Muscle layer of duodenum (tissue), 2 donors: ENCODE measurements around the gene HHAT.

Source experiments
- H3K27ac ChIP-seq: one replicate; pipeline ENCODE4 v1.7.0; 2013; ENCODE audit warnings: mild to moderate bottlenecking, low read length
- H3K27me3 ChIP-seq: one replicate; pipeline ENCODE4 v1.7.0; 2013; ENCODE audit warnings: low read depth, mild to moderate bottlenecking, control low read depth, low read length
- H3K36me3 ChIP-seq, 2 donors: one replicate each; pipeline ENCODE4 v1.7.0; 2013; ENCODE audit warnings: low read length in 2 of 2, control low read depth in 1 of 2, mild to moderate bottlenecking in 1 of 2; ENCODE audit not compliant: insufficient read depth in 2 of 2, control insufficient read depth in 1 of 2
- H3K4me1 ChIP-seq, 2 donors: one replicate each; pipeline ENCODE4 v1.7.0; 2013; ENCODE audit warnings: low read length in 2 of 2, mild to moderate bottlenecking in 2 of 2, control low read depth in 1 of 2, moderate library complexity in 1 of 2; ENCODE audit not compliant: insufficient read depth in 2 of 2, control insufficient read depth in 1 of 2
- H3K4me3 ChIP-seq, 2 donors: one replicate each; pipeline ENCODE4 v1.7.0; 2013; ENCODE audit warnings: low read length in 2 of 2, low read depth in 1 of 2, mild to moderate bottlenecking in 1 of 2
- H3K9me3 ChIP-seq, 2 donors: one replicate each; pipeline ENCODE4 v1.7.0; 2013; ENCODE audit warnings: low read length in 2 of 2, control low read depth in 1 of 2, mild to moderate bottlenecking in 1 of 2; ENCODE audit not compliant: control insufficient read depth in 1 of 2
- donor health status: healthy.

HHAT gene

DNA sequence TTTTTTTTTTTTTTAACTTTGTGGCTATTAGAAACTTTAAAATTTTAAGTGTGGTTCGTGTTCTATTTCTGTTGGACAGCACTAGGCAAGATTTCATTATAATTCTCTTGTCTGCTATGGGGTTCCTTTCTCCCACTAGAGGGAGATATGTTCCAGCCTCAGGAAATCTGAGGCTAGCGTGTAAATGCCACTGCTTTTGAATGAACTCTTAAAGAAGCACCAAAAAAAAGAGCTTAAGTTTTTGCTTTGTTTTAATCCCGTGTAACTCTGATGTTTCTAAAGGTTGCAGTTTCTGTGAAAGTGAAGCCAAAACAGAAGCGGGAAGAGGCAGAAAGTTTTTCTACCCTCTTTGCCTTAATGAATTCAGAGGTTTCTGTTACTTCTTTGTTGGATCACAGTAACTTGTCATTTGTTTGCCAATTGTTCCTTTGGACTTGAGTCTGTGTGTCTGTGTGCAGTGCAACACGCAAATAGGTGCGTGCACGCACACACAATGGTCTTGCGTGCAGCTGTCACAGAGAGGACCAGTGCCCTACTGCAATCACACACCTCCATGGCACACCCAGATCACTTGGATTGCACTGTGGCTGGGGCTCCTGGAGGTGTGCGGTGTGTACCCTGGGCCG lies 32.3 kb downstream of the HHAT start:
- H3K36me3 ChIP-seq: no peaks in the 10 kb centered on the region
- H3K4me3 ChIP-seq: no peak overlapping the region
- no peaks in the 10 kb centered on the region for H3K27me3 ChIP-seq
- peaks cover 8 to 25% of the 10 kb centered on the region in 2 donors for H3K4me1 ChIP-seq
- H3K9me3 ChIP-seq: no peaks in the 10 kb centered on the region
- H3K27ac ChIP-seq: no peak overlapping the region

DNA sequence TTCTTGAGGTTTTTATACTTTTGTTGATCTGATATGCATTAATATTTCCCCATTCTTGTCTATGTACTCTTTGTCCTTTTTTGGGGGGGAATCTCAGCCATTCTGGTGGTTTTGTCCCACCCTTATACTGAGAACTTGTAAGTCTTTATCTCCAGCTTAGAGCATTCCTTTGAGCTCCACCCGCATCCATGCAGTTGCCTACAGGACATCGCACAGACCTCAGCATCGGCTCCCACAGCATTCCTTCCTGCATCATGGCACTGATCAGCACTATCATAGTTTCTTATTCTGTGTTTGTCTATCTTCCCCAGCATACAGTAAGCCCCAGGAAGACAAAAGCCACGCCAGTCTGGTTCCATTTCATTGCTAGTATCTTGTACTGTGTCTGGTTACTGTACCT lies 33.0 kb downstream of the HHAT start:
- Histone ChIP-seq H3K4me1 (peaks cover 8 to 25% of the 10 kb centered on the region in 2 donors), H3K27ac (no peak overlapping the region), H3K4me3 (no peak overlapping the region), H3K36me3 (no peaks in the 10 kb centered on the region), H3K27me3 (no peaks in the 10 kb centered on the region), H3K9me3 (no peaks in the 10 kb centered on the region)

DNA sequence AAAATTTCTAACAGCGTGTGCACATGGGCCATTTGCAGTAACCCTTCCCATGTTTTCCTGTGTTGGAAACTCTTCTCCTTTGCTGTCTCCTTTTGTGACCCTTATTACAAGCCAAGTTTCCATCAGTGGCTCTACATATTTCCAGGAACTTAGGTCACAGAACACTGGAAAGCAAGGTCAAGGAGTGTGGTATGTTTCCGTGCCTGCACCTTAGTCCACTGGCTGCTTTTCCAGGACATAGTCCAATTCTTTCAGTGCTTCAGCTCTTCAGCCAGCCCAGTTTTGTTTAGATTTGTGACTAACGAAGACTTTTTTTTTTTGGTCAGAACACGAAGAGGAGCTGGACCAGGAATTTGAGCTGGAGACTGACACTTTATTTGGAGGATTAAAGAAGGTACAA lies 33.8 kb downstream of the HHAT start:
- no peaks in the 10 kb centered on the region for H3K27me3 ChIP-seq
- H3K36me3 ChIP-seq: no peaks in the 10 kb centered on the region
- H3K27ac ChIP-seq: peak overlapping the region; percentile 45
- H3K9me3 ChIP-seq: no peaks in the 10 kb centered on the region
- peaks cover 8 to 25% of the 10 kb centered on the region in 2 donors for H3K4me1 ChIP-seq
- H3K4me3 ChIP-seq: no peak overlapping the region

DNA sequence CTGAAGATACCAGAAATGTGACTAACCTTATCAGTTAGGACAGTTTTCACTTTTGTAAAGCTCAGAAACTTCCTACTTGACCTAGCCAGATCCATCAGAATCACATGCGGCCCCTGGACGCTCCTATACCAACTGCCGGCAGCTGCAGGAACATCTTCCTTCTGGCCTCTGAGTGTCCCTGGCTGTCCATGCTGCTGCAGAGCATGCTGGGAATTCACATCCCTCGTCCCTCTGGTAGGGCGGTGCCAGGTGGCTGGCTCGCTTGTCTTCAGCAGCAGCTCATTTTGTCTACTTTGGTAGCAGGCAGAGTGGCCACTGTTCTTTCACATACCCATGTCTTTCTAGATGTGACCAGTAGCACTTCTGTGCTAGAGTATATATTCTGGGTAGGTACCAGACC lies 34.4 kb downstream of the HHAT start:
- Histone ChIP-seq H3K27ac (peak overlapping the region; percentile 45), H3K9me3 (no peaks in the 10 kb centered on the region), H3K4me3 (no peak overlapping the region)

DNA sequence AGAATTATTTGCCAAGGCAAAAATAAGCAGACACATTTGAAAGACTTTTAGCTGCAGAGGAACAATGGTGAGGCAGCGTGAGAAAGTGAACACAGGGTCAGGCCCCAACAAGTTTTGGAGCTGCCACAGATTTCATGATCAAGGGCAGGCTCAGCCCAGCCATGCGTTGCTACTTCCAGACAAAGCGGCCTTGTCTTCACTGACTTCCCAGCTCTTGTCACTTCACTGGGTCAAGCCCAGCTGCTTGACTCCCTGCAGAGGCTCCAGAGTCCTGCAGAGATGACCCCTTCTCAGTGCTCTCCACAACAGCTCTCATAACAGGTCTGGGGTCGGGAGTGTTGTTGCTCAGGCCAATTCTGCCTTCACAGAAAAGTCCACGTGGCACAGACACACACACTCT lies 35.8 kb downstream of the HHAT start:
- no peak overlapping the region for H3K4me3 ChIP-seq
- no peak overlapping the region for H3K27ac ChIP-seq
- no peaks in the 10 kb centered on the region for H3K9me3 ChIP-seq
- no peaks in the 10 kb centered on the region for H3K36me3 ChIP-seq
- peaks cover 8 to 25% of the 10 kb centered on the region in 2 donors for H3K4me1 ChIP-seq
- no peaks in the 10 kb centered on the region for H3K27me3 ChIP-seq

More for the DNA sequence above, 34.4 kb downstream of the HHAT start:
- Histone ChIP-seq H3K27me3 (no peaks in the 10 kb centered on the region), H3K4me1 (peaks cover 8 to 25% of the 10 kb centered on the region in 2 donors), H3K36me3 (no peaks in the 10 kb centered on the region)

DNA sequence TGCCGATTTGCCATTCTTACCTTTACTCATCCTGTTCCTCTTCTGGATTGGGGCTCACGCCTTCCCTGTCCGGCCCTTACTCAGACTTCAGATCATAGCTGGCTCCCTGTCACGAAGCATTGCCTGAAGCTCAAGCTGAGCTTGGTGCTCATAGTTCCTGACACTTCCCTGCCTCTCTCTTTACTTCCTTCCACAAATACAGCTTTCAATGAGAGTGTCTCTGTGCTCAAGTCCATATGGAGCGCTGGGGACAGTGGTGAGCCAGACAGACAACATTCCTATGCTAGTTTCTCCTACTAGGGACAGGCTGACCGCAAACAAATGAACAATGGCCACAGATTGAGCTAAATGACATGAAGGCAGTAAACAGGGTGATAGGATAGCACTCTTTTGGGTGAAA lies 38.1 kb downstream of the HHAT start:
- Histone ChIP-seq H3K9me3 (no peaks in the 10 kb centered on the region), H3K36me3 (no peaks in the 10 kb centered on the region), H3K27ac (no peak overlapping the region), H3K27me3 (no peaks in the 10 kb centered on the region), H3K4me1 (peaks cover 8 to 19% of the 10 kb centered on the region in 2 donors), H3K4me3 (no peak overlapping the region)

DNA sequence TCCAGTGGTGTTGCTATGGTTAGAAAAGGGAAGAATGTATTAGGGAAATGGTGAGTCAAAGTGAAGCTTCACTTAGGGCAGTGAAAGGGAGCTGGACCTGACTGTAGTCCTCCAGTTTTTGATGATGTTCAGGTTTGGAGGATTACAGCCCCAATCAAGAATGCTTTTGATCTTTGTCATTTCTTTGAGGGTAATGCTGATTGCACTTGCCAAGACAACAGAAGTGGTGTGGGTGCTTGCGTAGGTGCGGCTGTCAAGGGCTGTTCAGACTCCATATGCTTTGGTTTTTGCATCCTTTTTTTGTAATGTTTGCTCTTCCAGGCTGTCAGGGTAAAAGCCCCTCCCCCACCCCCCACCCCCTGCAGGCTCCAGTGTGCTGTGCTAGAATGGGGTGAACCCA lies 38.9 kb downstream of the HHAT start:
- Histone ChIP-seq H3K27ac (no peak overlapping the region), H3K4me1 (peaks cover 8 to 14% of the 10 kb centered on the region in 2 donors), H3K36me3 (no peaks in the 10 kb centered on the region), H3K27me3 (no peaks in the 10 kb centered on the region), H3K9me3 (no peaks in the 10 kb centered on the region), H3K4me3 (no peak overlapping the region)

DNA sequence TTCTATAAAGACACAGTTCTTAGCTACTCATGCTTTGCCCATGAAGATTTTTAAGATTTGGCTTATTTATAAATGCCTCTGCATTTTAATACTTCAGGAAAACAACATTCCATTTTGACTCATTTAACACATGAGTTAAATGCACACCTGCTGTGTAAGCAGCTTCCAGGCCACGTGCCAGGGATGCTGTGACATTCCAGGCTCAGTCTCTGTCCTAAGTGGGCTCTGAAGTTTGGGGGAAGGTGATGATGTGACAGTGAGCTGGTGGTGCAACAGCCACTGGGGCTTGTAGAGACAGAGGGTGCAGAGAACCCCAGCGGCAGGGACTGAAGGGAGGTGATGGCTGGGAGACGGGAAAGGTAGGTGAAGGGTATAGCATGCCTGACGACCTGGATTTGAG lies 40.7 kb downstream of the HHAT start:
- Histone ChIP-seq H3K9me3 (no peaks in the 10 kb centered on the region), H3K36me3 (peaks cover 0 to 4% of the 10 kb centered on the region in 2 donors), H3K27me3 (no peaks in the 10 kb centered on the region), H3K27ac (no peak overlapping the region), H3K4me1 (peaks cover 0 to 4% of the 10 kb centered on the region in 2 donors), H3K4me3 (no peak overlapping the region)

DNA sequence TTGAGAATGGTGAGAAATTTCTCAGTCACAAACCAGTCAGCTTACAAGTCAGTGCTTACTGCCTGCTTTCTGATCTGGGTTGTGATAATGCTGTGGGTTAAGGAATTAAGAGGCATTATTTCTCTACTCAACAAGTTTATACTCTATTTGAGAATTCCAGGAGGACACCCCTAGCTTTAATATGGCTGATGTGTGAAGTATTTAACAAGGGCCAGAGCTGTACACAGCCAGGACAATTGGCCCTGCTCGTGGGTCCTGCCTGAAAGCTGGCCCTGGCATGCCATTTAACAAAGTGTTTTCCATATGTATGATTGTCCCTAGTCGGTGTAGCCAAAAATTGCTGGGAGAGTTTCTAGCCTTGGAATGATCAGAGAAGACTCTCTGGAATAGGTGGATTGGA lies 43.2 kb downstream of the HHAT start:
- no peak overlapping the region for H3K4me3 ChIP-seq
- H3K9me3 ChIP-seq: no peaks in the 10 kb centered on the region
- H3K27ac ChIP-seq: no peak overlapping the region
- H3K27me3 ChIP-seq: no peaks in the 10 kb centered on the region
- H3K36me3 ChIP-seq: peaks cover 0 to 4% of the 10 kb centered on the region in 2 donors
- no peaks in the 10 kb centered on the region for H3K4me1 ChIP-seq

DNA sequence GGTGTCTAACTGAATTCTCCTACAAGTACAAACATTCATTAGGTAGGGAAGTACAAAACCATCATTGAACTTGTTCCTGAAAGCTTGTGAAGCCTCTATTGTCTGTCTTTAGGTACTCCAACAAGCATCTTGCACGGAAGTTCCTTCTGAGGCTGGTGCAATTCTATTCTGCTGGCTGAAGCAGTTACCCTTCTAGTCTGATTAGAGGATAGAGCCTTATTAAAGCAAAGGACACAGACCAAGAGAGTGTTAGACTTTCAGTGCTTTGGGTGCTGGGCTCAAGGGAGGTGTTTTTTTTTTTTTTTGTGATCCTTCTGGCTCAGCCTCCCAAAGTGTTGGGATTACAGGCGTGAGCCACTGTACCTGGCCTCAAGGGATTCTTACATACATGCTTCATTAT lies 43.8 kb downstream of the HHAT start:
- no peaks in the 10 kb centered on the region for H3K9me3 ChIP-seq
- no peaks in the 10 kb centered on the region for H3K27me3 ChIP-seq
- no peak overlapping the region for H3K27ac ChIP-seq
- H3K4me3 ChIP-seq: no peak overlapping the region
- peaks cover 0 to 1% of the 10 kb centered on the region in 2 donors for H3K4me1 ChIP-seq
- peaks cover 0 to 4% of the 10 kb centered on the region in 2 donors for H3K36me3 ChIP-seq

DNA sequence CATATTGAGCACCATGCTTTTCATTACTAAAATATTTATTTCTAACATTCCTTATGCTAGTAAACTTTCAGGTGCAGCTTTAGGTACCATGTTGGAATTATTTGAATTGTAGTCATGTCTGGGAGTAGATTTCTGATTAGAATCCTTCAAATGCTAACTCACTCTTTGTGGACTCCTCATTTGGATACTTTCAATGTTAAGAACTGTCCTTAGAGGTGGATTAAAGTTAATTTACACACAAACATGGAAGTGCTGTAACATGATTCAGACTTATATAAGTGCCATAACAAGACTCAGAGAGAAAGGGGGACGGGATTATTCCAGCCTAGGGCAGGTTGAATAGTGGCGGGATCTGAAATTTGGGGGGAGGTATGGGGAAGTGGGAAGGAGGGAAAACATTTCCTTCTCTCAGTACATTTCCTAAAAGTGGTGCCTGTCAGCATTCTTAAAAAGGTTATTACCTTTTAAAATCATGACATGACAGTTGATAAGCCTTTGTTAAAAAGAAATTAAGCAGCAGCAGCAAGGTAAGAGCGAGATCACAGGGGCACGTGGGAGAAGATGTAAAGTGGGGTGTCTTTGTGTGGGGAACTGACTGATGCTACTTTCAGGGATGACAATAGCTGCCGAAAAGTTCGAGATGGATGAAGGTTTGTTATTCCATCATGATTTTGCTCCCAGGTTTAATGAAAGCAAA lies 44.4 kb downstream of the HHAT start:
- H3K4me3 ChIP-seq: no peak overlapping the region
- H3K27ac ChIP-seq: no peak overlapping the region
- no peaks in the 10 kb centered on the region for H3K9me3 ChIP-seq
- peaks cover 0 to 4% of the 10 kb centered on the region in 2 donors for H3K36me3 ChIP-seq
- H3K27me3 ChIP-seq: no peaks in the 10 kb centered on the region
- H3K4me1 ChIP-seq: peaks cover 0 to 4% of the 10 kb centered on the region in 2 donors

DNA sequence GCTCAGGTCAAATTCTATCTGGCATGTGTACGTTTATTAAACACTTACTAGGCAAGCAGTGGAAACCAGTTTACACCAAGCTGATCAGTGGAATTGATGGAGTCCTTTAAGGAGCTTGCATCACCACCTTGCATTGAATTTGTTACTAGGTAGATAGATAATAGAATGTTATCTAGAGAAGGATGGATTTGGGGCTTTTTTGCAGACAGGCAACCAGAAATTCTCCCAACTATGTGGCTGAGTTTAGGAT lies 44.9 kb downstream of the HHAT start:
- no peak overlapping the region for H3K27ac ChIP-seq

More for the DNA sequence above, 44.9 kb downstream of the HHAT start:
- Histone ChIP-seq H3K4me3 (no peak overlapping the region), H3K4me1 (peaks cover 0 to 4% of the 10 kb centered on the region in 2 donors), H3K36me3 (peaks cover 0 to 4% of the 10 kb centered on the region in 2 donors), H3K27me3 (no peaks in the 10 kb centered on the region), H3K9me3 (no peaks in the 10 kb centered on the region)
